Anterior cingulate cortex (tissue), 58 donors: Measurements from ENCODE around the gene MYO9B.

Experiments used
- DNase-seq, 58 donors: peaks; one replicate each; lab custom pipeline; 2025; lab: John Stamatoyannopoulos, UW

The MYO9B gene

DNA sequence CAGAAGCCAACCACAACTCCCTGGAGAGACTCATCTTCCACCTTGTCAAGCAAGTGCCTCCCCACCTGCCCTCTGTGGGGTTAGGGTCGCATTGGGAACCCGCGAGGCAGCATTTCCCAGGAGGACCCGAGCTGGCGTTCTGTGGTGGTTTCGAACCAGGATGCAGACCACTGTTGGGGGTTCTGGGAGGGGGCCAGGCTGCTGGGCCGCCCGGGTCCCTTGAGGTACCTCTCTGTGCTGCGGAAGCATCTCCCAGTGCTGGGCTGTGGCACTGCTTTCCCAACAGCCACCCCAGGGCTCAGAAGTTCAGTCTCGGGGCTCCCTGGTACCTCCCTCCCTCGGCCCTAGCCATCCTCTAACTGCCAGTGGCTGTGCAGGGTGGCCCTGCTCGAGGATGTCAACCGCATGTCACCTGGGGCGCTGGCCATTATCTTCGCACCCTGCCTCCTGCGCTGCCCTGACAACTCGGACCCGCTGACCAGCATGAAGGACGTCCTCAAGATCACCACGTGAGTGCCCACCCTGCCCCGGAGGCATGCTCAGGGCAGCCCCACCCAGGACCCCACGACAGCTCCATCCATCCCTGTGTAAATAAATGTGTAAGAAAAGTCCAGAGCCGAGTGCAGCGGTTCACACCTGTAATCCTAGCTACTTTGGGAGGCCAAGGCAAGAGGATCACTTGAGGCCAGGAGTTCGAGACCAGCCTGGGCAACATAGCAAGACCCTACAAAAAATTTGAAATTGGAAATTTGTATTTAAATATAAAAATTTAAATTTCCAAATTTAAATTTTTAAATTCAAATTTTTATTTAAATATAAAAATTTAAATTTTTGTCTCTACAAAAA, 131.4 kb downstream of the MYO9B start:
- DNase-seq: no peak

DNA sequence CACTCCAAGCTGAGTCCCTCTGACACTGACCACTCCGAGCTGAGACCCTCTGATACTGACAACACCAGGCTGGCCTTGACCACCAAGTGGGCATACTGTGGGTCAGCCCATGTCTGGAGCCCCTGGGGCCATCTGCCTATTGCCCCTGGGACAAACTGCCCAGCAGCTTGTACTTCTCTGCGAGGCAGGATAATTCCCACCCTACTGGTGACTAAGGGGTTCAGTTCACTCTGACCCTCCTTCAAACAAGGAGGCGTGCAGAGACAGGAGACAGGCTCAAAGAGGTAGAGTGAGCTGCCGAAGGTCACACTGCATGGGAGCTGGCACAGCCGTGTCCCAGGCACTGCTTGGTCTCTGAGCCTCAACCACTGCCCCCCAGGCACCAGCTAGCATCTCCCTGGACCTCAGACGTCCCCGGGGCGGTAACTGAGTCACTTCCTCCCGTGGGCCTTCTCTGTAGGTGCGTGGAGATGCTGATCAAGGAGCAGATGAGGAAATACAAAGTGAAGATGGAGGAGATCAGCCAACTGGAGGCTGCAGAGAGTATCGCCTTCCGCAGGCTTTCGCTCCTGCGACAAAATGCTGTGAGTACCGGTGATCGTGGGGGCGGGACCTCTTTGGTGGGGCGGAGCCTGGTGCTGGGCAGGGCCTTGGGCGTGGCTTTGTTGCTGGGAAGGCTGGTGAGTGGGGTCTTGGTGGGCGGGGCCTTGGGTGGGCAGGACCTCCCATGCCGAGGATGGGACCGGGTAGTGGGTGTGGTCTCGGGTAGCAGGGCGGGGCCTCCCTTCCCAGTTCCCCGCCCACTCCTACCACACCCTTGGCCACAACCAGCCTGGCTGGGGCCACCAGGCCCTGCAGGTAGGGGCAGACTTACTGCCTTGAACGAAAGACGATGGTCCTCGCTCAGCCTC, 133.8 kb downstream of the MYO9B start:
- DNase-seq: no peak

DNA sequence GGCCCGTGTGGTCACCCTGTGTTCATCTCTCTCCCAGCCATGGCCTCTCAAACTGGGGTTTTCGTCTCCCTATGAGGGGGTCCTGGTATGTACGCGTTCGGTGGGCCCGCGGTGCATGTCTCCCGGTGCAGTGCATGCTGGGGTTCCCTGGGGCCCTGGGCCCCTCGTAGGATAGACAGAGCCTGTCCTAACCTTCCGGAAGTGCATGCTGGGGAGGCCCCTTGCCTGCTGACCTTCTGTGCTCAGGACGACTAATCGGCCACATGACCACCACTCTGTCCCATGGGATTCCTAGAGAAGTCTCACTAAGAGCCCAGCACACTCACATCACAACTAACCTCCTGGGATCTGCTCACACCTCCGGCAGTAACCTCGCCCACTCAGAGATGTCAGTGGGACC, 134.7 kb downstream of the MYO9B start:
- DNase-seq: no peak

DNA sequence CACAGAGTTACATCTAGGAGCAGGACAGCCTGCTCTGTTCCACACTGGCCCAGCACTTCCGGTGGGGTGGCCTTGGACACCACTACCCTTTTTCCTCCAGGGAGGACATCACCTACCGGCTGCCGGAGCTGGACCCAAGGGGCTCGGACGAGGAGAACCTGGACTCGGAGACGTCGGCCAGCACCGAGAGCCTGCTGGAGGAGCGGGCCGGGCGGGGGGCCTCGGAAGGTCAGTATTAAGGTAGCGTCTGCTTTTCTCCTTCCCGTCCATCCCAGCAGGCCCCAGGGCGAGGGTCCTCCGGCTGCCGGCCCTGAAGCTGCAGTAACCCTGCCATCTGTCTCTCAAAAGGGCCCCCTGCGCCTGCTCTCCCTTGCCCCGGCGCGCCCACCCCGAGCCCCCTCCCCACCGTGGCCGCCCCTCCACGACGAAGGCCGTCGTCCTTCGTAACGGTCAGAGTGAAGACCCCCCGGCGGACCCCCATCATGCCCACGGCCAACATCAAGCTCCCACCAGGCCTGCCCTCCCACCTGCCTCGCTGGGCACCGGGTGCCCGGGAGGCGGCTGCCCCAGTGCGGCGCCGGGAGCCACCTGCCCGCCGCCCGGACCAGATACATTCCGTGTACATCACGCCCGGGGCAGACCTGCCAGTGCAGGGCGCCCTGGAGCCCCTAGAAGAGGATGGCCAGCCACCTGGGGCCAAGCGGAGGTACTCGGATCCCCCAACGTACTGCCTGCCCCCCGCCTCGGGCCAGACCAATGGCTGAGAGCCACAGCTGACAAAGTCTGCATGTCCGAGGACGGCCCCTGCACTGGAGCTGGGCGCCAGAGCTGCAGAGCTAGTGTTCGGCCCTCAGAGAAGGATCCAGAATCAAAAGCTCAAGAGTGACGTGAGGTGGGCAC, 136.2 kb downstream of the MYO9B start:
- no peak for DNase-seq

DNA sequence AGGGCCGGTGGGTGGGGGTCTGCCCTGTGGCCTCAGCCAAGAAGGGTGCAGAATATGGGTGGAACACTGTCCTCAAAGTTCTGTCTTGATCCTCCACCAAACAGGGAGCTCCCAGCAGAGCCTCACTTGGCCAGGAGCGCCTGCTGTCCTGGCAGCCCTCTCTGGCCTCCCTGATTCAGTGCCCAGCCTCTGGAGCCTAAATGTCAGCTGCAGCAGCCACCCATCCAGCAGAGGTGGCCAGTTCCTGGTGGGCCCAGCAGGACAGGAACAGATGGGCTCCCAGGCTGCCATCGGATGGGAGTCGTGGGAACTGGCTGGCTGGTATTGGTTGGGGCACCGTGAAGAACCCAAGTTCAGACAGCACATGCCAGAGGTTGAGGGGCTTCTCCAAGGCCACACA, 137.8 kb downstream of the MYO9B start:
- DNase-seq: no peak

DNA sequence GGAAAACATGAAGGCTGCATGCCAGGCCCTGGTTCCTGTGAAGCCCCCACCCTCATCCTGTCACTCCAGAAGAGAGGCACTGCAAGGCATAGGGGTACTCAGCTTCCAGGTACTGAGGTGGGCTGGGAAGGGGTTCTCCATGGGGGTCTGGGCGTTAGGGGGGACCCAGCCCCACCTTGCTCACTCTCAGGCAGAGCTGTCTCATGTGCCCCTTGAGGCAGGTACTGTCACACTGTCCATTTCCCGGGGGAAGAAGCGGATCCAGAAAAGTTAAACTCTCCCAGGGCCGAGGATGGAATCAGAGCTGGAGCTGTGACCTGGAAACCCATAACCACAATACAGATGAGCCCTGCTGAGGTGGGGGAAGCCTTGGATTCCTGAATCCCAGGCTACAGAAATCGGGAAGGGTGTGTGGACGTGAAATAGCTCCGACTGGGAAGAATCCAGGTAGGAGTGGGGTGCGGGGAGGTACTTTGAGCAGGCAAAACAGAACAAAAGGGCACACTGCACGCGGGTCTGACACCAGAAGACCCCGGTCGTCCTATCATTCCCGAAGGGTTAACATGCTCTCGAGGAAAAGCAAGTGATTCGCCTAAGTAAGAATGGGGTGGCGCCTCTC, 139.0 kb downstream of the MYO9B start:
- no peak for DNase-seq

DNA sequence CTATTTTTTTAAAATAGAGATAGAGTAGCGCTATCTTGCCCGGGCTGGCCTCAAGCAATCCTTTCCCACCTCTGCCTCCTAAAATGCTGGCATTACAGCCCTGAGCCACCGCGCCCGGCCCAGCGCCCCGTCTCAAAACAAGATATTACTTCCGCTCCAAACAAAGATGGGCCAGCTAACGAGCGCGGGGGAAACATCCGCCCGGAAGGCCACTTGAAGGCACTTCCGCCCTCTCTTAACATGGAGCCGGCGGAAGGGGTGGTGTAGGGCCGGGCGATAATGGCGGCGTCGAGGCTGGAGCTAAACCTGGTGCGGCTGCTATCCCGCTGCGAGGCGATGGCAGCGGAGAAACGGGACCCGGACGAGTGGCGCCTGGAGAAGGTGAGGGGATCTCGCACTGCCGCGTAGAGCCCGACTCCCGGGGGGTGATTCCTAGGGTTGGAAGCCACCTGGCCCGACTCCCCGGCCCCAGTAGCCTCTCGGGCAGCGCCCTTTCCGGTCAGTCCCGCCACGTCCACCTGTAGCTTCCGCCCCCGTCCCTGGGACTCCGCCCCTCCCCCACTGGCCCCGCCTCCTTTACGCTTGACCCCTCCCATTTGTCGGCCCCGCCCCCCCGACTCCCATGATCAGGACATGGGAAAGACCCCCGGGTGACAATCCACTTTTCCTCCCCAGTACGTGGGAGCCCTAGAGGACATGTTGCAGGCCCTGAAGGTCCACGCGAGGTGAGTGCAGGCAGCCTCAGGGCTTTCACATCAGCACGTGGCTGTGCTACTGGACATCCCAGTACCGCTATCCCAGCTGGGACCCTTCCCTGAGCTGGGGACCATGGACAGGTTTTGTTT, 139.8 kb downstream of the MYO9B start, which contains the start of gene USE1:
USE1 (plus strand) TSS at position 231 of the 845 bp plus-strand sequence; CDS start at position 280, 49 bp downstream.
- DNase-seq: peak; percentile 42 to 96 (median 86)

DNA sequence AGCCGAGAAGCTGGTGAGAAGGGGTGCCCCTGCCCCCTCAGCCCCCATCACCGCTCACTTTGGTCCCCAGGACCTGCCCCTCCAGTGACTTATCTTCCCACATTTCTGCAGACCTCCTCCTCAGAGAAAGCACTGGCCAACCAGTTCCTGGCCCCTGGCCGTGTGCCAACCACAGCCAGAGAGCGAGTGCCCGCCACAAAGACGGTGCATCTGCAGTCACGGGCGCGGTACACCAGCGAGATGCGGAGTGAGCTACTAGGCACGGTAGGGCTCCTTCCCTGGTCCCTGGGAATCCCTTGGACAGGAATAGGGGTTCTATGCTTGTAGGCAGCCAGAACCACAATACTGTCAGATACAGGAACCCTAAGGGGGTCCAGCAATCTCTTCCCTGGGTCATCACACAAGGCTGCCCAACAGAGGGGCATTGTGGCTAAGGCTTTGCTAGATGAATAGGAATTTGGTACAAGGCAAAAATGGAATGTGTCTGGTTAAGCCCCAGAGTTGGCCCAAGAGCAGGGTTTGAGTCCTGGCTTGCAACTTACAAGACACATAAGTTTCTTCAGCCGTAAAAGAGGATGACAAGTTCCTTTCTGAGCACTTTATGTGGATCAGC, 140.6 kb downstream of the MYO9B start:
- peak in 3 of 58 donors; percentile 17 to 26 (median 18) for DNase-seq

DNA sequence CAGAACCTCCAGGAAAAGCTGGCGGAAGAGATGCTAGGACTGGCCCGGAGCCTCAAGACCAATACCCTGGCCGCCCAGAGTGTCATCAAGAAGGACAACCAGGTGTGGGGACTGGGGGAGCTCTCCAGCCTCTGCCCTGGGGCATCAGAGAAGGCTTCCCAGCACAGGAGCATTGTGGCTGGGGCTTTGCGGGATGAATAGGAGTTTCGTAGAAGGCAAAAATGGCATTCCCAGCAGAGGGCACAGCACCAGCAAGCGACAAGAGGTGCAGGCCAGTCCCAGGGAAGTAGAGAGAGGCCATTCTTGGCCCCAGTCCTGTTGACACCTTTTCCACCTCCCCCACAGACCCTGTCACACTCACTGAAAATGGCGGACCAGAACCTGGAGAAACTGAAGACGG, 143.7 kb downstream of the MYO9B start:
- no peak for DNase-seq

DNA sequence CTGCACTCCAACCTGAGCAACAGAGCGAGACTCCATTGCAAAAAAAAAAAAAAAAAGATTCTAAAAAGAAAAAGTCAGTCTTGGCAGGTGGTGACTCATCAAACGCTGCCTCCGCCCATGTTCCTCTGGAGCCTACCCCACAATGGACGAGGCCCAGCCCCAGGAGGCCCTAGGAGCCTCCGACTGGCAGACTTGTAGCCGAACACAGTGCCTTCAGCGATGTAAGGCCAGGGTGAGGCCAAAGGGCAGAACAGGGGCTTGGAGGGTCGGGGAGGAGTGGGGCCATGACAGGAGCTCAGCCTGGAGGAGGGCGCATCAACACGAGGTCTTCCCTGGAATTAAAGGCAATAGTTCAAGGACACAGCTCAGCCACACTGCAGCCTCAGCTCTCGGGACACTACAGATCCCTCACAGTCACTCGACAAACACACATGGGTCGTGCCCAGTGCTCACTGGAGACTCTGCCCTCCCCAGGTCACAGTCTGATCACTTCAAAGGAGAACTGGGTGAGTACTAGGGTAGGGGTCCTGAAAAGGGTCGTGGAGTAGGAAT, 144.7 kb downstream of the MYO9B start:
- DNase-seq: peak in 6 of 58 donors; percentile 6 to 16 (median 10)

DNA sequence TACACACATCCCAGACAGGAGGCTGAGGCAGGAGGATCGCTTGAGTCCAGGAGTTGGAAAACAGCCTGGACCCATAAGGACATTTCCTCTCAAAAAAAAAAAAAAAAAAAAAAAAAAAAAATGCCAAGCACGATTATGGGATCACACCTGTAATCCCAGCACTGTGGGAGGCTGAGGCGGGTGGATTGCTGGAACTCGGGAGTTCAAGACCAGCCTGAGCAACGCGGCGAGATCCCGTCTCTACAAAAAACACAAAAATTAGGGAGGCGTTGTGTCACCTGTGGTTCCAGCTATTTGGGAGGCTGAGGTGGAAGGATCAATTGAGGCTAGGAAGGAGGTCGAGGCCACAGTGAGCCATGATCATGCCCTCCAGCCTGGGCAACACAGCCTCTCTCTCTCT, 149.5 kb downstream of the MYO9B start:
- DNase-seq: no peak

DNA sequence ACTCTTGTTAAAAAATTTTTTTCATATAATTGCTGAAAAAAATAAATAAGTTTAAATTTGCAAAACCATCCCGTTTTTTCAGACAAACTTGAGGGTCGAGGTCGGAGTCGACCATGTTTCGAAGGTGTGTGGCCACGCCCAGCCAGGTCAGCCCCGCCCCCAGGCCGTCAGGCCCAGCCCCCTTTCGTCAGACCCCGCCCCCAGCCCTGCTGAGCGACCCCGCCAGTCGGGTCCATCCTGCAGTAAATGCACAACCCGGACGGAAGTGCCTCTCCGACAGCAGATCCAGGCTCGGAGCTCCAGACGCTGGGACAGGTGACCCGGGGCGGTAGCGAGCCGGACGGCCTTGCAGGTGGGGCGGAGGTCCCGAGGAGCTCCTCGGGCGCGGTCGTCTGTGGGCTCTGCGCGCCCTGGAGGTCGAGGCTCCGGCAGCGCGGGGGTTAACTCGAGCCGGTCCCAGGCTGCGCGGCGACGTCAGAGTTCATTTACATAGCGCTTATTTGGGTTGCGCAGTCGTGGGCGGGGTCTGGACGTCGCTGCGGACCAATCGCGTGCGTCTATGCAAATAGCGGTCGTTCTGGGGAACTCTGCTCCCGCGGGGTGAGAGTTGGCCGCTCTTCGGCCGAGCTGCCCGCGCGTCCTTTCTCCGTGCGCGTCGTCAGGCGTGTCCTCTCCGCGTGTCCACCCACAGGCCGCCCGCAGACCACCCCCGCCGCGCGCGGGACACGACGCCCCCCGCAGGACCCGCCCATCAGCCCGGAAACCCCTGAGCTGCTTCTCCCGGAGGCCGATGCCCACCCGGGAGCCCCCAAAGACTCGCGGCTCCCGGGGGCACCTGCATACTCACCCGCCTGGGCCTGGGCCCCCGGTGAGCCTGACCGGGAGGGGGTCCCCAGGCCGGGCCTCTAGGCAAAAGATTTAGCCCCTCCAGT, 150.7 kb downstream of the MYO9B start, which contains the start of gene OCEL1:
OCEL1 (plus strand) TSS at position 225 of the 932 bp plus-strand sequence; CDS start at position 247, 22 bp downstream.
- DNase-seq: peak; percentile 85 to 99 (median 97)

DNA sequence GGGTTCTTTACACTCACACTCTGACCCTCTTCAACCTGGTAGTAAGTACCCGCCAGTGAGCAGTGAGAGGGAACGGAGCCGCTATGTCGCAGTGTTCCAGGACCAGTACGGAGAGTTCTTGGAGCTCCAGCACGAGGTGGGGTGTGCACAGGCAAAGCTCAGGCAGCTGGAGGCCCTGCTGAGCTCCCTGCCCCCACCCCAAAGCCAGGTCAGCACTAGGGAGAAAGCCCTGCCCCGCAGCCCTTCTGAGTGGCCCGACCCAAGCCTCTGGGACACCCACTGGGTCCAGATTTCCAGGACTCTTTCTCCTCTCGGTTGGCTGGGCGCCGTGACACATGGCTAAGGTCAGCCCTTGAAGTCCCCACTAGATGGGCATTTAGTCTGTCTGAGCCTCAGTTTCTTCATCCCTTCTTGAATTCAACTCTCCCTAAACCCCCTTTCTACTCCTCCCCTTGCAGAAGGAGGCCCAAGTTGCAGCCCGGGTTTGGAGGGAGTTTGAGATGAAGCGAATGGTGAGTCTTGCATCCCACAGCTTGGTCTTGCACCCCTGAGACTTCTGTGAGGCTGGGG, 152.3 kb downstream of the MYO9B start:
- DNase-seq: no peak

DNA sequence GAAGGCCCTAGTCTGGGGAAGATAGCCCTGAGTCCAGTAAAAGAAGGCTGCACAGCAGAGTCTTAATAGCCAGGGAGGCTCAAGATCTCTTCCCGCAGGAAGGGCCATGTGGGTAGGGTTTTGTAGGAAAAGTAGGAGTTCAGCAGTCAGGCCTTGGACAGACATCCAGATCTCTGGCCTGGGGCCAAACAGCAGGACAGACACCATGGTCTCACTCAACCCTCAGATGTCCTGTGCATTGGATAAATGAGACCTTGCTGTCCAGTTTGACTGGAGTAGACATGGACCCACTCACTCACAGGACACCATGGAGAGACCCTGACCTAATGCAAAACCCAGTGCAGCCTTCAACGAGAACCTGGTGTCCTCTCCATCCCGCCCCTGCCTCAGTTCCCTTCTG, 154.3 kb downstream of the MYO9B start:
- no peak for DNase-seq

DNA sequence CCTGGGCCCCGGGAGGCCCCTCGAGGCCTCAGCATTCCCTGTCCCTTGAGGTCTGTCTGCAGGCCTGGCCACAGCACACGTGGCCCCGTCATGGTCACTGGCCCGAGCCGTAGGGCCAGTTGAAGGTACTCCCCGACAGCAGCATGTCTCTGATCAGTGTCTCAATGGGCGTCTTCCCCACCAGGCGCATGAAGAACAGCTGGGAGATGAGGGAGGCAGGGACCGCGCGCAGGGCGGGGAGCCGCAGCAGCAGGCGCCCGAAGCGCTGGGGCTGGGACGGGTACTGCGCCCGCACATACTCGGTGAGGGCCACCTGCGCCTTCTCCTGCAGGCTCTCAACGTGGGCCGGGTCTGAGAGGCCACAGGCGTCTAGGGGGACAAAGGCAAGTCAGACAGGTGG, 156.7 kb downstream of the MYO9B start:
- no peak for DNase-seq

DNA sequence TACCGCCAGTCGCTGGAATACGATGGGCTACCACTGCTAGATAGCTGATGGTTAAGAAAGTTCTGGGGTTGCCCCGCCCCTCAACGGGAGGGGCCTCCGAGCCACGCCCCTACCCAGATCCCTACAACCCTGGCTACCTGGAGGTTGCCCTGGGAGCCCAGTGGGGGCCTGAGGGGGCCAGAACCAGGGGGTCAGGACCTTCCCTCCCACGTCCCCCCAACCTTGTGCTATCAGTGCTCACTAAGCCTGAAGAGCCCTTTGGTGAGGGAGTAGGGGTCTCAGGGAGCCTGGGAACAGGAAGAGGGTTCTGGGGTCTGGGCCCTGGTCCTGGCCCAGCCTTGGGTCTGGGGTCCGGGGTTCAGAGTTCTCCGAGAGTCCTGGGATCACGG, 159.3 kb downstream of the MYO9B start:
- peak in 15 of 58 donors; percentile 6 to 36 (median 16) for DNase-seq
